Common myeloid progenitor, CD34-positive (primary cell): ENCODE measurements around the gene B4GALT3.

Experiments
- CTCF ChIA-PET: fragments of 350-600 bp; sonication (Branson Sonifier 250); formaldehyde crosslinking; loops from one replicate; lab custom pipeline; 2021; ENCODE audit warnings: antibody characterized with exemption; lab: Charles Lee
- POLR2A ChIA-PET: fragments of 350-600 bp; sonication (Branson Sonifier 250); formaldehyde crosslinking; loops from one replicate; lab custom pipeline; 2021; ENCODE audit warnings: antibody characterized with exemption; lab: Charles Lee
- DNase-seq, 3 donors: peaks; one replicate each; pipeline versions ENCODE4 v3.0.0 to v3.0.0-alpha.2; 2013
- H3K27ac ChIP-seq, 2 experiments: 1 replicate in 1 of 2; 2 replicates in 1 of 2; pipeline ENCODE4 v1.7.0; 2013; ENCODE audit warnings: inconsistent platforms in 2 of 2, low read length in 2 of 2, mild to moderate bottlenecking in 2 of 2, low read depth in 1 of 2, moderate library complexity in 1 of 2; ENCODE audit not compliant: severe bottlenecking in 2 of 2, insufficient read depth in 1 of 2, poor library complexity in 1 of 2
- H3K27me3 ChIP-seq, 5 experiments: replicated peaks in 2 of 5; 1 replicate in 3 of 5; 2 replicates in 2 of 5; pipeline versions ENCODE4 v1.6.1 to v1.7.0; 2013; ENCODE audit warnings: low read length in 4 of 5, mild to moderate bottlenecking in 2 of 5, moderate library complexity in 2 of 5, inconsistent platforms in 1 of 5; ENCODE audit not compliant: insufficient read depth in 5 of 5, control insufficient read depth in 4 of 5
- H3K36me3 ChIP-seq, 4 experiments: 1 replicate in 2 of 4; 2 replicates in 2 of 4; pipeline versions ENCODE4 v1.6.1 to v1.7.0; 2013; ENCODE audit warnings: low read length in 3 of 4, control low read depth in 1 of 4, mild to moderate bottlenecking in 1 of 4; ENCODE audit not compliant: control insufficient read depth in 4 of 4, insufficient read depth in 4 of 4
- H3K4me1 ChIP-seq, 4 experiments: 1 replicate in 3 of 4; 2 replicates in 1 of 4; pipeline versions ENCODE4 v1.6.1 to v1.7.1; 2013; ENCODE audit warnings: low read length in 3 of 4, mild to moderate bottlenecking in 3 of 4, control low read depth in 1 of 4, inconsistent platforms in 1 of 4, moderate library complexity in 1 of 4; ENCODE audit not compliant: control insufficient read depth in 4 of 4, insufficient read depth in 4 of 4; ENCODE audit errors: control extremely low read depth in 1 of 4
- H3K4me3 ChIP-seq, 7 experiments: 1 replicate in 4 of 7; 2 replicates in 3 of 7; pipeline versions ENCODE4 v1.5.1 to v1.7.0; 2013; ENCODE audit warnings: mild to moderate bottlenecking in 7 of 7, low read length in 6 of 7, moderate library complexity in 6 of 7, inconsistent platforms in 2 of 7, low read depth in 2 of 7, control low read depth in 1 of 7; ENCODE audit not compliant: insufficient read depth in 4 of 7, control insufficient read depth in 1 of 7; ENCODE audit errors: extremely low read depth in 1 of 7
- H3K9me3 ChIP-seq, 5 experiments: 1 replicate in 4 of 5; 2 replicates in 1 of 5; pipeline versions ENCODE4 v1.6.1 to v1.7.1; 2013; ENCODE audit warnings: low read length in 4 of 5, mild to moderate bottlenecking in 2 of 5, inconsistent platforms in 1 of 5, low read depth in 1 of 5, moderate library complexity in 1 of 5; ENCODE audit not compliant: control insufficient read depth in 4 of 5, insufficient read depth in 2 of 5; ENCODE audit errors: control extremely low read depth in 1 of 5
- WGBS: methylation state at CpG from one replicate; pipeline ENCODE4 v1.1.5; 2013; ENCODE audit not compliant: insufficient coverage; 5-methylcytosine and 5-hydroxymethylcytosine counted together

The B4GALT3 gene

DNA sequence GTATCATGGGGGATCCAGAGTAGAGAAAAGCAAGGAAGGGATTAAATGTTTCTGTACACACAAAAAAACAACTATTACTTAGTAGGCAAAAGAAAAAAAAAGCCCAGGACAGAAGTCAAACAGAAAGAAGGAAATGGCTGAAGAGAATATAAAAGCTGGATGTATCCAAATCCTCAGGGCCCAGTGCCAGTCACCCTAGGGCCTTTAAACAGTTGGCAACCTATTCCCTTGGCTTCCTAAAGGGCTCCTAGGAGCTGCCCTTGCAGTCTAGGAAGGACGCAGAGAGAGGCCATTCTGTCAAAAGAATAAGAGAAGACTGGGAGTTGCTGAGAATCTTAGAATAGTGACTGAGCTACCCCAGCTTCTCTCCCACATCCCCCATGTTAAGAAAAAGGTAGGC is 5.0 kb downstream of the B4GALT3 start:
- ChIA-PET CTCF (interaction anchor here (1.2 to 2.7 kb wide), 3 partner anchors 10 to 29 kb away, joined by 3 to 12 read pairs (median 6); no protein-coding TSS in a partner anchor), POLR2A (no interaction called here)
- Histone ChIP-seq H3K4me3 (no peak overlapping the region), H3K4me1 (peaks cover 0 to 11% (median 10%) of the 10 kb centered on the region in 4 experiments), H3K27me3 (no peaks in the 10 kb centered on the region), H3K9me3 (no peaks in the 10 kb centered on the region), H3K27ac (no peak overlapping the region), H3K36me3 (peaks cover 18 to 67% (median 56%) of the 10 kb centered on the region in 4 experiments)
- no CpG with 5 or more reads among the region's 1 CpG for WGBS
- DNase-seq, result no peak

DNA sequence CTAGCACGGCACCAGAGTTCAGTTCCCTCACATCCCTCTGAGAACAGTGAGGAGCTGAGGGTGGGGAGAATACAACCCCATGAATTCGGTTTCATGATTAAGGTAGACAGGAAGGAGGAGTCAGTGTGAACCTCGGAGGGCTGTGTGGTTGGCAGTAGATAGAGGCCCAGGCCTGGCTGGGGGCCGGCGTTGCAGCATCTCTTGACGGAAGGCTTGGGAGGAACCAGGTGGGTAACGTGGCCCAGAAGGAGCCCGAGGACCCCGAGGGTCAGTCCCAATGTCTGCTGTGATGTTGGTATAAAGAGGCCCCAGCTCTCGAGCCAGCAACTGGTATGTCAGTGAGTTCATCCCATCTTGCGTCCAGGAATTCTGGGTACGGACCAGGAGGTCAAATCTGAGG is 5.6 kb downstream of the B4GALT3 start:
- POLR2A ChIA-PET, result no interaction called here
- peaks cover 18 to 67% (median 56%) of the 10 kb centered on the region in 4 experiments for H3K36me3 ChIP-seq

DNA sequence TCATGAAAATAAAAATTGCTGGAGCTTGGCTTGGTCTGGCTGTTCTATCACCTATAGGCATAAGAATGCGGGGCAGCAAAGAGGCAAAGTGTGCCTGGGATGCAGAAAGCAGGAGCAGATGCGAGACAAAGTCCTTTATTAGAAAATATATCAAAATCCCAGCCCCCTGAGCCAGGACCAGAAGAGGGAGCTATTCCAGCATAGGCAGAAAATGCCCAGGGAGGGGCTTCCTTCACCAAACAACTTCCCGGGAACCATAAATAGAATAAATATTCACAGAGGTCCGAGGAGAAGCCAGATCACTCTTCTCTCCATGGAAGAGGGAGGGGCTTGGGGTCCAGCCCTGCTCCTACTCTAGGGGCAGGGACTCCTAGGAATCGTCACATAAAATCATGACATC is 6.1 kb downstream of the B4GALT3 start:
- H3K27me3 ChIP-seq, result no peaks in the 10 kb centered on the region
- H3K9me3 ChIP-seq, result no peaks in the 10 kb centered on the region
- peaks cover 18 to 67% (median 56%) of the 10 kb centered on the region in 4 experiments for H3K36me3 ChIP-seq
- H3K4me1 ChIP-seq, result peaks cover 3 to 15% (median 15%) of the 10 kb centered on the region in 4 experiments
- DNase-seq, result no peak
- no peak overlapping the region for H3K4me3 ChIP-seq
- no peak overlapping the region for H3K27ac ChIP-seq
- WGBS, result no CpG with 5 or more reads among the region's 5 CpGs
- POLR2A ChIA-PET, result no interaction called here
- CTCF ChIA-PET, result interaction anchor here (0.9 to 2.7 kb wide), 7 partner anchors 9 to 203 kb away, joined by 3 to 12 read pairs (median 4); partner anchors contain the start of gene APOA2

More for the DNA sequence above, 5.6 kb downstream of the B4GALT3 start:
- Histone ChIP-seq H3K4me1 (peaks cover 3 to 16% (median 15%) of the 10 kb centered on the region in 4 experiments), H3K9me3 (no peaks in the 10 kb centered on the region), H3K27me3 (no peaks in the 10 kb centered on the region), H3K4me3 (no peak overlapping the region), H3K27ac (no peak overlapping the region)
- 92% methylated on average over 12 of the region's 12 CpGs for WGBS
- DNase-seq, result no peak
- CTCF ChIA-PET, result interaction anchor here (0.9 to 2.7 kb wide), 7 partner anchors 10 to 203 kb away, joined by 3 to 12 read pairs (median 4); partner anchors contain the start of gene APOA2

DNA sequence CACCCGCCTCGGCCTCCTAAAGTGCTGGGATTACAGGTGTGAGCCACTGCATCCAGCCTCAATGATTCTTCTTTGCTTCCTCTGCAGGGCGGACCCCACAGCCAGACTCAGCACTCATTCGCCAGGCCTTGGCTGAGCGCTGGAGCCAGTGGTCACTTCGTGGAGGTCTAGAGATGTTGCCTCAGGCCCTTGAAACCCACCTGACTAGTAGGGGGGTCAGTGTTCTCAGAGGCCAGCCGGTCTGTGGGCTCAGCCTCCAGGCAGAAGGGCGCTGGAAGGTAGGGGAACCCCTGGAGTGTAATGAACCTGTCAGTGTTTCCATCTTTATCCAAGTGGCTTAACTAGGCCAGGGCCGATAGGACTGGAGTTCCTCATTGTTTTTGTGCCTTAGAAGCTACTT is 8.4 kb downstream of the B4GALT3 start:
- Histone ChIP-seq H3K27ac (no peak overlapping the region), H3K9me3 (no peaks in the 10 kb centered on the region), H3K4me3 (no peak overlapping the region), H3K36me3 (peaks cover 13 to 63% (median 52%) of the 10 kb centered on the region in 4 experiments), H3K4me1 (peaks cover 3 to 24% (median 23%) of the 10 kb centered on the region in 4 experiments), H3K27me3 (no peaks in the 10 kb centered on the region)
- ChIA-PET POLR2A (no interaction called here), CTCF (interaction anchor here (0.8 to 6.1 kb wide), 3 partner anchors 7 to 12 kb away, joined by 3 to 45 read pairs (median 6); partner anchors contain the start of gene B4GALT3)
- WGBS, result 100% methylated on average over 9 of the region's 9 CpGs
- DNase-seq, result no peak

DNA sequence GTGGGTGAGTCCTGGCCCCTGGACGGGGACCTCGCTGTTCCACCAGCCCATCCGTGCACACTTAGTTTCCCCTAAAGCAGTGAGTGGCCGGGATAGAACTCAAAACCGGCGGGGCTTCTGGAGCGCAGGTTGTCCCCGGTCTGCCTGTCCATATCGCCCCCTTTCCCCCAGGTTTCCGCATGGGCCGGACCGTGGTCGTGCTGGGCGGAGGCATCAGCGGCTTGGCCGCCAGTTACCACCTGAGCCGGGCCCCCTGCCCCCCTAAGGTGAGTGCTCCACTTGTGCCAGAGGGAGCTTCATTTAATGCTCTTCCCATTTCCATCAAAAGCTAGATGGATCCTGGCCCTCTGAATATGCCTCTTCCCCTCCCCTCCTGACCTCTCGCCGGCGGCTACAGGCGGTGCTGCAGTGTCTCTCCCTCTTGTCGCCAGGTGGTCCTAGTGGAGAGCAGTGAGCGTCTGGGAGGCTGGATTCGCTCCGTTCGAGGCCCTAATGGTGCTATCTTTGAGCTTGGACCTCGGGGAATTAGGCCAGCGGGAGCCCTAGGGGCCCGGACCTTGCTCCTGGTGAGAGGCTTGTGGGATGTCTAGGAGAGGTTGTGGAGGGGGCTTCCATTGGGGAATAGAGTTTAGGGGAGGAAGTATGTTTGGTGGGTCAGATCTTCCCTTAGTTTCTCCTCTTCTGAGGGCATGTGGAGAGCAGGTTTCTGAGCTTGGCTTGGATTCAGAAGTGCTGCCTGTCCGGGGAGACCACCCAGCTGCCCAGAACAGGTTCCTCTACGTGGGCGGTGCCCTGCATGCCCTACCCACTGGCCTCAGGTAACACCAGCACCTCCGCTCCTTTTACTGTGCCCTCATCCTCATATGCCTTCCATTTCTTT is 10.4 kb downstream of the B4GALT3 start:
- ChIA-PET CTCF (interaction anchor here (0.6 to 6.1 kb wide), 17 partner anchors 9 to 207 kb away, joined by 3 to 45 read pairs (median 5); partner anchors contain the start of genes B4GALT3, KLHDC9, NDUFS2 and UFC1), POLR2A (interaction anchor here (0.6 to 1.8 kb wide), 3 partner anchors 10 to 19 kb away, joined by 3 to 12 read pairs (median 6); partner anchors contain the start of genes B4GALT3 and UFC1)
- Histone ChIP-seq H3K4me3 (peak overlapping the region; percentile 53 to 91 (median 77)), H3K27me3 (no peaks in the 10 kb centered on the region), H3K4me1 (peaks cover 3 to 26% (median 23%) of the 10 kb centered on the region in 4 experiments), H3K9me3 (no peaks in the 10 kb centered on the region), H3K36me3 (peaks cover 10 to 58% (median 48%) of the 10 kb centered on the region in 4 experiments), H3K27ac (peak overlapping the region; percentile 97 to 98)
- peak in 2 of 3 donors; percentile 27 to 50 for DNase-seq
- 10% methylated on average over 27 of the region's 33 CpGs for WGBS

DNA sequence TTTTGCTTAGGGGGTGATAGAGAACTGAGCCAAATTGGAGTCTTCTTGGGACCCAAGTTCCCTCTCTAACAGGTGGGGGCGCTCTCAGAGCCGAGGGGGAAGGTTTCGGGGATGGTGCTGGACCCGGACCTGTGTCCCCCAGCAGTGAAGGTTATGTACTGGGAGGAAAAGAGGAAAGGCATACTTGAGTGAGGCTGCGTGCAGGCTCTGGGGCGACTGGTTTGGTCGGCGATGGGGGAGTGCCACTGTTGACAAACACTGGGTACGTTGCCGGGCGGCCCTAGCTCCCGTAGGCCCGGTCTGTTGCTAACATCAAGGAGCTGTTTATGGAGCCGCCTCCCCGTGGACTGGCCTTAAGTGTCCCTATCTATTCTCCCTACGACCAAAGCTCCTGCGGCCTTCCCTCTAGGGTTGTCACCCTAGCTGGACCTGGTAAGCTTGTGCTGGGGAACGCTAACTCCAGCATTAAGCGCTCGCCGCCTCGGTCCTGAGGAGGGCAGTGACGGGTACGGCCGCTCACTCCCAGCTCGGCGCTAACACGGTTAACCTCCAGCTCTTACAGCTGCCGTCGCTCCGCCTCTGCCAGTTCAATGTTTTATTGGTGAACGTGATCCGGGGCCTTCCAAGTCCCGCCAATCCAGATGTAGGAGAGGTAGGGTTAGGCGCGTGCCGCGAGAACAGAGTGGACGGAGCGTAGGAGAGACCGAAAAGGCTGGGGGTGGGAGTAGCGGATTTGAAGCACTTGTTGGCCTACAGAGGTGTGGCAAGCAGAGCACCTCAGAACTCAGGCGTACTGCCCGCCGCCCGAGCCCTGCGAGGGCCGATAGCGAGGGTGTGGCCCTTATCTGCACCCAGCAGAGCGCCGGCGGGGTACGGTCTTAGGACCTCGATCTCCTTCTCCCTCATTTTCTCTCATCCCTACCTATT is 11.3 kb downstream of the B4GALT3 start, which contains the start of gene PPOX:
Gene PPOX (plus strand): TSS at position 685 of the 927 bp plus-strand sequence. CDS start 422 bp downstream, outside the sequence.
- Histone ChIP-seq H3K27ac (peak within 1 kb of the TSS; percentile 97 to 98), H3K36me3 (peaks cover 10 to 57% (median 41%) of the 10 kb centered on the region in 4 experiments), H3K4me3 (peak within 1 kb of the TSS; percentile 53 to 91 (median 77)), H3K9me3 (no peaks in the 10 kb centered on the region), H3K27me3 (no peaks in the 10 kb centered on the region), H3K4me1 (peaks cover 3 to 29% (median 24%) of the 10 kb centered on the region in 4 experiments)
- DNase-seq, result peak; percentile 97 to 99 (median 99)
- CTCF ChIA-PET, result interaction anchor here (0.6 to 6.1 kb wide), 31 partner anchors 8 to 216 kb away, joined by 3 to 45 read pairs (median 4); partner anchors contain the start of genes ADAMTS4, B4GALT3, CFAP126 and KLHDC9
- 0% methylated on average over 32 of the region's 54 CpGs for WGBS
- POLR2A ChIA-PET, result interaction anchor here (1.1 to 1.8 kb wide), 3 partner anchors 11 to 33 kb away, joined by 3 to 12 read pairs (median 6); partner anchors contain the start of genes B4GALT3, DEDD and UFC1
